ENCODE data around the gene B4GAT1.

DNA sequence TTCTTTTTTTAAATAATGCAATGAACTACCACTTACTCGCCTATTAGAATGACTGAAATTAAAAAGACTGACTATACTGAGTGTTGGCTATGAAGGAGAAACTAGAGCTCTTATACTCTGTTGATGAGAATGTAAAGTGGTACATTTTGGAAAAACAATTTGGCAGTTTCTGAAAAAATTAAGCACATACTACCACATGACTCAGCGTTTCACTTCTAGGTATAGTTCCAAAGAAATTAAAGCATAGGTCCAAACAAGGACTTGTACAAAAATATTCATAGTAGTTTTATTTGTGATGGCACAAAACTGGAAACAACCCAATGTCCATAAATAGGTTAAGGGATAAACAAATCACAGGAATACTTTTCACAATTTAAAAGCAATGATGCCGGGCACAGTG, 46.5 kb upstream of the B4GAT1 start:
- TF ChIP-seq, protein P1, sequence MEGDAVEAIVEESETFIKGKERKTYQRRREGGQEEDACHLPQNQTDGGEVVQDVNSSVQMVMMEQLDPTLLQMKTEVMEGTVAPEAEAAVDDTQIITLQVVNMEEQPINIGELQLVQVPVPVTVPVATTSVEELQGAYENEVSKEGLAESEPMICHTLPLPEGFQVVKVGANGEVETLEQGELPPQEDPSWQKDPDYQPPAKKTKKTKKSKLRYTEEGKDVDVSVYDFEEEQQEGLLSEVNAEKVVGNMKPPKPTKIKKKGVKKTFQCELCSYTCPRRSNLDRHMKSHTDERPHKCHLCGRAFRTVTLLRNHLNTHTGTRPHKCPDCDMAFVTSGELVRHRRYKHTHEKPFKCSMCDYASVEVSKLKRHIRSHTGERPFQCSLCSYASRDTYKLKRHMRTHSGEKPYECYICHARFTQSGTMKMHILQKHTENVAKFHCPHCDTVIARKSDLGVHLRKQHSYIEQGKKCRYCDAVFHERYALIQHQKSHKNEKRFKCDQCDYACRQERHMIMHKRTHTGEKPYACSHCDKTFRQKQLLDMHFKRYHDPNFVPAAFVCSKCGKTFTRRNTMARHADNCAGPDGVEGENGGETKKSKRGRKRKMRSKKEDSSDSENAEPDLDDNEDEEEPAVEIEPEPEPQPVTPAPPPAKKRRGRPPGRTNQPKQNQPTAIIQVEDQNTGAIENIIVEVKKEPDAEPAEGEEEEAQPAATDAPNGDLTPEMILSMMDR (IDR thresholded peaks at IDR 0.05; ENCODE audit: low read depth, low read length), result no peak
- no peak for TF ChIP-seq EZH2phosphoT487 (IDR thresholded peaks at IDR 0.05; ENCODE audit: low read depth)

Data from OCI-LY3 (cell line).